D721Med (cell line): Measurements from ENCODE around the gene RAD50.

Experiments used
- DNase-seq: peaks from one replicate; pipeline ENCODE4 v3.0.0; 2011; ENCODE audit warnings: low spot score; ENCODE audit not compliant: insufficient read length
- FAIRE-seq: peaks from 2 replicates; lab custom pipeline; 2011; peaks lifted over from hg19 to GRCh38; lab: Jason Lieb, UNC
- TF ChIP-seq, protein P1 (sequence below): IDR thresholded peaks from 2 replicates; pipeline ENCODE4 v1.5.1; 2012; ENCODE audit warnings: mild to moderate bottlenecking, control low read depth; ENCODE audit not compliant: insufficient read depth; ENCODE audit errors: missing control alignments

Gene RAD50

DNA sequence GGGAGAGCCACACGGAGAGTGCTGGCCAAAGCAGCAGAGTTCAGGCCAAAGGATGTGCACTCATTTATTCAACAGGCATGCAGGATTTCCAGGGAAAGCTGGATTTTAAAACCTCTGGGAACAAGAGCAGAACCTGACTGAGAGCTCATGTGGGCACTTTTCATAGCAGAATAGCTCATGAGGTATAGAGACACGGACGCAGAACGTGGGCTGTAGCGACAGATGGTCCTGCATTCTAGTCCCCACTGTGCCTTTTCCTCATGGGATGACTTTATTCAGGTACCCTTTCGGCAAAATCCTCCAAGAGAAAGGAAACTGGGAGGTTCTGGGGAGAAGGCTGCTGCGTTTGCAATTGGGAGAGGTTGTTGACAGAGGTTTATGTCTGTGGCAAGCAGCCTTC, 122.4 kb downstream of the RAD50 start:
- TF ChIP-seq, protein P1, sequence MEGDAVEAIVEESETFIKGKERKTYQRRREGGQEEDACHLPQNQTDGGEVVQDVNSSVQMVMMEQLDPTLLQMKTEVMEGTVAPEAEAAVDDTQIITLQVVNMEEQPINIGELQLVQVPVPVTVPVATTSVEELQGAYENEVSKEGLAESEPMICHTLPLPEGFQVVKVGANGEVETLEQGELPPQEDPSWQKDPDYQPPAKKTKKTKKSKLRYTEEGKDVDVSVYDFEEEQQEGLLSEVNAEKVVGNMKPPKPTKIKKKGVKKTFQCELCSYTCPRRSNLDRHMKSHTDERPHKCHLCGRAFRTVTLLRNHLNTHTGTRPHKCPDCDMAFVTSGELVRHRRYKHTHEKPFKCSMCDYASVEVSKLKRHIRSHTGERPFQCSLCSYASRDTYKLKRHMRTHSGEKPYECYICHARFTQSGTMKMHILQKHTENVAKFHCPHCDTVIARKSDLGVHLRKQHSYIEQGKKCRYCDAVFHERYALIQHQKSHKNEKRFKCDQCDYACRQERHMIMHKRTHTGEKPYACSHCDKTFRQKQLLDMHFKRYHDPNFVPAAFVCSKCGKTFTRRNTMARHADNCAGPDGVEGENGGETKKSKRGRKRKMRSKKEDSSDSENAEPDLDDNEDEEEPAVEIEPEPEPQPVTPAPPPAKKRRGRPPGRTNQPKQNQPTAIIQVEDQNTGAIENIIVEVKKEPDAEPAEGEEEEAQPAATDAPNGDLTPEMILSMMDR, result no peak
- FAIRE-seq (no peak), DNase-seq (no peak)

DNA sequence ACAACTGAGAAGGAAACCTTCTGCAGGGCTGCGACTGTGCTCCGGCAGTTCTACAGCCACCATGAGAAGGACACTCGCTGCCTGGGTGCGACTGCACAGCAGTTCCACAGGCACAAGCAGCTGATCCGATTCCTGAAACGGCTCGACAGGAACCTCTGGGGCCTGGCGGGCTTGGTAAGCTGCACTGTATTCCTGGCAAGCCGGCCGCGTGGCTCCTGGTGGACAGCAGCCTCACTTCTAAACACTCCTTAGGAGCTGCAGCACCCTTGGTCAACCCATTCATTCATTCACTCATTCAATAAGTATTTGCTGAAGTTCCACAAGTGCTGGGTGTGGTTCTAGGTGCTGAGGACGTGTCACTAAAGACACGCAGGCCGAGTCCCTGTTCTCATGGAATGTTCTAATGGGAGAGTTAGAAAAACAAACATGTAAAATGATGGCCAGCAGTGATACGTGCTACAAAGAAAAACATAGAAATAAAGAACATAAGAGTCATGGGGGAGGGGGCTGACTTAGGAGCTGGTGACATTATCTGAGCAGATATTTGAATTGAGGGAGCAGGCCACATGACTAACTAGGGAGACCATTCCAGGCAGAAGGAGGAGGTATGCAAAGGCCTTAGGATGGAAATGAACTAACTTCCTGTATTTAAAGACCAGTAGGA, 123.1 kb downstream of the RAD50 start:
- no peak for DNase-seq
- FAIRE-seq, result no peak
- TF ChIP-seq, protein P1, result no peak

DNA sequence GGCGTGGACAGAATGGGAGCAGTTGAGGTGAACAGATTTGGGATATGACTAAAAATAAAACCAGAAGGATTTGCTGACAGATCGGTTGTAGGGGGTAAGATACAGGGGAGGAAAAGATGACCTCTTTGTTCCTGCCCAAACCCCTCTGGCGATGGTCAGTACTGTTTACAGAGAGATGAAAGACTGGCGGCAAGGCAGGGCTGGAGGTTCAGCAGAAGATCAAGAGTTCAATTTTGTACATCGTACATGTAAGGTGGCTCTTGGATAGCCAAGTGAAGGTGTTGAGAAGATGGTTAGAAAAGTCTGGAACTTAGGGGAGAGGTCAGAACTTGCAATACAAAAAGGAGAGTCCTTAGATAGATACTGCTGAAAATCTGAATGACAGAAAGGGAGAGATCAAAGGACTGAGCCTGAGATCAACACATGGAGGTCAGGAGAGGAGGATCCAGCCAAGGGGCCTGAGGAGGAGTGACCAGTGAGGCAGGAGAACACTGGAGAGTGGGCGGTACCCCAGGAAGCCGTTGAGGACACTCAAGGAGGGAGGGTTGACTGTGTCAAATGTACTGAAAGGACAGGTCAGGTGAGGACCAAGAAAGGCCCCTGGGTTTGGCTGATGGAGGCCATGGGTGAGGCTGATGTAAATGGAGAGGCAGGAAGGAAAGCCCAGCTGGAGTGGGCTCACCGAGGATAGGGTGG, 124.2 kb downstream of the RAD50 start:
- FAIRE-seq (no peak), DNase-seq (no peak)
- TF ChIP-seq, protein P1, result no peak

DNA sequence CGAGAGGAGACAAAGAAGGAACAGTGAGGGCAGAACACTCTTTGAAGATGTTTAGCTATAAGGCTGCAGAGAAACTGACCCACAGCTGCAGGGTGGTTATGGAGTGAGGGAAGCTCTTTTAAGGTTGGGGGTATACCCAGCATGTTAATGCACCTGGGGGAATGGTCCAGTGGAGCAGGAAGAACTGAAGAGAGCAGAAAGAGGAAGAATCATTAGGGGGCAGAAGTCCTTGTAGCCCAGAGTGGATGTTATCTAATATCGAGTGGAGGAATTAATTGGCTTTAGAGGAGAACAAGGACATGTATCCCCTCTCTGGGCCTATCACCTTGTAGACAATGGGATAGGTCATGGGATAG, 124.7 kb downstream of the RAD50 start:
- DNase-seq, result no peak
- TF ChIP-seq, protein P1, result no peak
- no peak for FAIRE-seq

DNA sequence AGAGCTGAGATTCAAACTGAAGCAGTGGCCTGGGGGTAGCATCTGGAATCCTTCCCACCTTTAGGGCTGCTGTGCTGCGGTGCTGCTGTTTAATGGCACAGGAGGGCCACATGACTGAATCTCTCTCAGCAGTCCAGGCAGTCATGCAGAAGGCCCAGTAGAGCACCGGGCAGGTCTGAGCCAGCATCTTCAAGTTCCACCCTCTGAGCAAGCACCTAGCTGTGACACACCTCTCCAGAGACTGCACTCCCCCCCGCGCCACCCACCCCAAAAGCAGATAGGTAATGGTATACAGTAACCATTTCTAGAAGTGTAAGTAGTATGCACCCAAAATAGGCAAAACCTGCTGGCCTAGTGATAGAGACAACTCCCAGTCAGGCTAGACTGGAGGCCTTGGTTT, 125.2 kb downstream of the RAD50 start:
- no peak for FAIRE-seq
- no peak for DNase-seq
- TF ChIP-seq, protein P1, result no peak

DNA sequence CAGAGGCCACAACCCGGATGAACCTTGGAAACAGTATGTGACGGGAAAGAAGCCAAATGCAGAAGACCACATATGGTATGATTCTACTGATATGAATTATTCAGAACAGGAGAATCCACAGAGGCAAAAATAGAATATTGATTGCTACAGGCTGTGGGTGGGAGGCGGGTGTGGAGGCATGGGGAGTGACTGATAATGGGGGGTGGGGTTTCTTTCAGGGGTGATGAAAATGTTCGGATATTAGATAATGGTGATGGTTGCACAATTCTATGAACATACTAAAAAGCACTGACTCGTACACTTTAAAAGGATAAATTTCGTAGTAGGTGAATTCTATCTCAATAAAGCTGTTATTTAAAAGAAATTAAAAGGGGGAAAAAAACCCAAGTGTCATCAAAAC, 127.7 kb downstream of the RAD50 start:
- DNase-seq (no peak), FAIRE-seq (no peak)
- TF ChIP-seq, protein P1, result no peak
